Activated T-cell treated with anti-CD3 and anti-CD28 coated beads, Interleukin-2, amount 50 U/mL, for 4 hours (primary cell): ENCODE results near the gene NUSAP1. TPM values are rescaled to one million over a fixed set of nuclear protein-coding genes. Genes with fewer than 3 reads are reported as not detected.
A peak's percentile ranks its signal among the peaks of the same experiment; 100 is the strongest.
"Not testable (repeated sequence)": the region's sequence is repeated elsewhere in the genome, so short reads cannot be mapped to it uniquely, and the experiment has no call there.

ENCODE experiments used
- ATAC-seq, 2 donors: fragments of 200-7000 bp; cut with Tn5 transposase; one replicate each; pipeline ENCODE4 v1.10.0; 2021
- DNase-seq: peaks from one replicate; pipeline ENCODE4 v3.0.0-alpha.2; 2020
- H3K27me3 Mint-ChIP-seq: one replicate; pipeline ENCODE4 v1.8.0; 2021; ENCODE audit warnings: low read depth, mixed read lengths
- H3K36me3 Mint-ChIP-seq: one replicate; pipeline ENCODE4 v1.8.0; 2022; ENCODE audit warnings: mixed read lengths; ENCODE audit not compliant: insufficient read depth
- H3K4me1 Mint-ChIP-seq: one replicate; pipeline ENCODE4 v1.8.0; 2021; ENCODE audit warnings: low read depth, mixed read lengths
- H3K4me3 Mint-ChIP-seq: one replicate; pipeline ENCODE4 v1.8.0; 2021; ENCODE audit warnings: mild to moderate bottlenecking, moderate library complexity, mixed read lengths
- H3K9me3 Mint-ChIP-seq: one replicate; pipeline ENCODE4 v1.8.0; 2021; ENCODE audit warnings: mixed read lengths
- total RNA-seq, 3 donors: library from RNA; stranded (reverse); gene quantifications; one replicate each; pipeline ENCODE4 v1.2.1, GENCODE V29; 2021

Gene NUSAP1
- total RNA-seq, 3 donors from 2014 or later: 10.1 to 19.0 (median 18.5) TPM

- ATAC-seq (no peak), DNase-seq (no peak)
- H3K36me3 Mint-ChIP-seq: peaks cover 2% of the 10 kb centered on the region
- H3K4me1 Mint-ChIP-seq: no peaks in the 10 kb centered on the region
- H3K27me3 Mint-ChIP-seq: no peaks in the 10 kb centered on the region
- H3K9me3 Mint-ChIP-seq: no peaks in the 10 kb centered on the region
- no peak overlapping the region for H3K4me3 Mint-ChIP-seq
Measured at GRCh38 chr15:41350057-41350717, 17.5 kb downstream of the NUSAP1 start.

GRCh38 chr15:41354371-41354770 is 21.7 kb downstream of the NUSAP1 start:
- no peaks in the 10 kb centered on the region for H3K4me1 Mint-ChIP-seq
- H3K27me3 Mint-ChIP-seq: no peaks in the 10 kb centered on the region
- H3K36me3 Mint-ChIP-seq: no peaks in the 10 kb centered on the region
- no peak for ATAC-seq
- H3K4me3 Mint-ChIP-seq: no peak overlapping the region
- no peak for DNase-seq
- no peaks in the 10 kb centered on the region for H3K9me3 Mint-ChIP-seq

- H3K36me3 Mint-ChIP-seq: peaks cover 2% of the 10 kb centered on the region
- H3K9me3 Mint-ChIP-seq: no peaks in the 10 kb centered on the region
- H3K4me1 Mint-ChIP-seq: no peaks in the 10 kb centered on the region
- H3K27me3 Mint-ChIP-seq: no peaks in the 10 kb centered on the region
- no peak for DNase-seq
- no peak for ATAC-seq
- no peak overlapping the region for H3K4me3 Mint-ChIP-seq
Measured at GRCh38 chr15:41367418-41367817, 34.7 kb downstream of the NUSAP1 start.

GRCh38 chr15:41377978-41378377 is 45.3 kb downstream of the NUSAP1 start:
- Mint-ChIP-seq H3K9me3 (no peaks in the 10 kb centered on the region), H3K36me3 (peaks cover 1% of the 10 kb centered on the region), H3K4me3 (no peak overlapping the region), H3K4me1 (no peaks in the 10 kb centered on the region), H3K27me3 (no peaks in the 10 kb centered on the region)
- ATAC-seq (no peak), DNase-seq (no peak)

- ATAC-seq: not testable (repeated sequence)
Measured at GRCh38 chr15:41383974-41384749, 51.5 kb downstream of the NUSAP1 start.

GRCh38 chr15:41387646-41388045 is 55.0 kb downstream of the NUSAP1 start:
- peaks cover 3% of the 10 kb centered on the region for H3K4me1 Mint-ChIP-seq
- ATAC-seq: no peak
- H3K27me3 Mint-ChIP-seq: no peaks in the 10 kb centered on the region
- DNase-seq: no peak
- H3K4me3 Mint-ChIP-seq: no peak overlapping the region
- peaks cover 9% of the 10 kb centered on the region for H3K36me3 Mint-ChIP-seq
- H3K9me3 Mint-ChIP-seq: no peaks in the 10 kb centered on the region

More at GRCh38 chr15:41383974-41384749, 51.5 kb downstream of the NUSAP1 start:
- H3K4me1 Mint-ChIP-seq, DNase-seq, H3K27me3 Mint-ChIP-seq, H3K9me3 Mint-ChIP-seq, H3K4me3 Mint-ChIP-seq, H3K36me3 Mint-ChIP-seq: not testable (repeated sequence)

GRCh38 chr15:41392659-41393058 is 60.0 kb downstream of the NUSAP1 start:
- Mint-ChIP-seq H3K4me3 (no peak overlapping the region), H3K9me3 (no peaks in the 10 kb centered on the region), H3K36me3 (peaks cover 30% of the 10 kb centered on the region), H3K4me1 (peaks cover 19% of the 10 kb centered on the region), H3K27me3 (no peaks in the 10 kb centered on the region)
- DNase-seq (no peak), ATAC-seq (no peak)

GRCh38 chr15:41394924-41395323 is 62.2 kb downstream of the NUSAP1 start:
- no peak overlapping the region for H3K4me3 Mint-ChIP-seq
- DNase-seq: no peak
- H3K27me3 Mint-ChIP-seq: no peaks in the 10 kb centered on the region
- peaks cover 27% of the 10 kb centered on the region for H3K36me3 Mint-ChIP-seq
- ATAC-seq: peak; percentile 43
- peaks cover 19% of the 10 kb centered on the region for H3K4me1 Mint-ChIP-seq
- H3K9me3 Mint-ChIP-seq: no peaks in the 10 kb centered on the region

GRCh38 chr15:41396111-41396510 is 63.4 kb downstream of the NUSAP1 start:
- H3K4me1 Mint-ChIP-seq: peaks cover 19% of the 10 kb centered on the region
- H3K4me3 Mint-ChIP-seq: peak overlapping the region; percentile 25
- no peak for ATAC-seq
- H3K36me3 Mint-ChIP-seq: peaks cover 27% of the 10 kb centered on the region
- no peak for DNase-seq
- no peaks in the 10 kb centered on the region for H3K27me3 Mint-ChIP-seq
- H3K9me3 Mint-ChIP-seq: no peaks in the 10 kb centered on the region

- Mint-ChIP-seq H3K4me1 (peaks cover 15% of the 10 kb centered on the region), H3K27me3 (no peaks in the 10 kb centered on the region), H3K36me3 (peaks cover under 1% of the 10 kb centered on the region), H3K9me3 (no peaks in the 10 kb centered on the region), H3K4me3 (peak overlapping the region; percentile 93)
- no peak for DNase-seq
- ATAC-seq: no peak
Measured at GRCh38 chr15:41401904-41402267, 69.2 kb downstream of the NUSAP1 start.

GRCh38 chr15:41407341-41407740 is 74.7 kb downstream of the NUSAP1 start:
- Mint-ChIP-seq H3K4me1 (peaks cover 15% of the 10 kb centered on the region), H3K27me3 (no peaks in the 10 kb centered on the region), H3K9me3 (no peaks in the 10 kb centered on the region), H3K4me3 (no peak overlapping the region), H3K36me3 (no peaks in the 10 kb centered on the region)
- DNase-seq (no peak), ATAC-seq (no peak)

- Mint-ChIP-seq H3K36me3 (no peaks in the 10 kb centered on the region), H3K4me3 (no peak overlapping the region), H3K9me3 (no peaks in the 10 kb centered on the region), H3K4me1 (peaks cover 9% of the 10 kb centered on the region), H3K27me3 (no peaks in the 10 kb centered on the region)
- ATAC-seq (no peak), DNase-seq (no peak)
Measured at GRCh38 chr15:41408234-41408641, 75.6 kb downstream of the NUSAP1 start.

GRCh38 chr15:41411031-41411430 is 78.3 kb downstream of the NUSAP1 start:
- H3K36me3 Mint-ChIP-seq: peaks cover 3% of the 10 kb centered on the region
- no peak for DNase-seq

GRCh38 chr15:41411441-41411840 is 78.8 kb downstream of the NUSAP1 start:
- H3K36me3 Mint-ChIP-seq: peaks cover 3% of the 10 kb centered on the region
- no peak overlapping the region for H3K4me3 Mint-ChIP-seq
- no peak for DNase-seq
- no peak for ATAC-seq
- no peaks in the 10 kb centered on the region for H3K27me3 Mint-ChIP-seq
- H3K4me1 Mint-ChIP-seq: peaks cover 12% of the 10 kb centered on the region
- H3K9me3 Mint-ChIP-seq: no peaks in the 10 kb centered on the region

More at GRCh38 chr15:41411031-41411430, 78.3 kb downstream of the NUSAP1 start:
- Mint-ChIP-seq H3K4me3 (no peak overlapping the region), H3K4me1 (peaks cover 8% of the 10 kb centered on the region), H3K9me3 (no peaks in the 10 kb centered on the region), H3K27me3 (no peaks in the 10 kb centered on the region)
- no peak for ATAC-seq

GRCh38 chr15:41416128-41416741 is 83.6 kb downstream of the NUSAP1 start:
- Mint-ChIP-seq H3K4me3 (peak overlapping the region; percentile 95), H3K4me1 (peaks cover 42% of the 10 kb centered on the region), H3K36me3 (peaks cover 3% of the 10 kb centered on the region), H3K9me3 (no peaks in the 10 kb centered on the region), H3K27me3 (no peaks in the 10 kb centered on the region)
- DNase-seq (no peak), ATAC-seq (no peak)
